K562 (cell line): ENCODE data around the gene AAMP. TPM values are rescaled to one million over a fixed set of nuclear protein-coding genes. Genes with fewer than 3 reads are reported as not detected.

ENCODE experiments used
- ATAC-seq: fragments of 200-7000 bp; cut with Tn5 transposase; 3 replicates; pipeline ENCODE4 v1.9.1; 2020; ENCODE audit warnings: moderate library complexity
- BruUV-seq: library from RNA; stranded (reverse); fragments of 400-500 nt; replicated peaks from 2 replicates; lab custom pipeline; 2021; lab: Mats Ljungman, UMichigan
- CTCF ChIA-PET: fragments of 300-600 bp; formaldehyde crosslinking; extraction: SDS; loops from one replicate; lab custom pipeline; 2021; ENCODE audit warnings: low intra/inter-chr PET ratio; lab: Yijun Ruan, JAX
- POLR2A ChIA-PET: fragments of 300-600, 350-650 bp; sonication (Branson Sonifier 250); formaldehyde crosslinking; extraction: SDS; loops from one replicate; lab custom pipeline; 2021; ENCODE audit warnings: antibody characterized with exemption, inconsistent platforms; lab: Yijun Ruan, JAX
- DNase-seq, 4 experiments: peaks; one replicate each; pipeline versions ENCODE4 v3.0.0 to v3.0.0-alpha.2; 2011 to 2018; ENCODE audit warnings: low spot score in 3 of 4, mixed read lengths in 3 of 4; ENCODE audit errors: extremely low read depth in 1 of 4
- FAIRE-seq: peaks from 2 replicates; lab custom pipeline; 2011; peaks lifted over from hg19 to GRCh38; lab: Jason Lieb, UNC
- H2AFZ ChIP-seq: 2 replicates; pipeline ENCODE4 v1.6.0; 2011; ENCODE audit warnings: low read depth, low read length, control low read depth, inconsistent platforms
- H3K27ac ChIP-seq: fragments of 200-600 bp; 3 replicates; pipeline ENCODE4 v1.8.0; 2011; ENCODE audit warnings: low read depth, mild to moderate bottlenecking, control low read depth, inconsistent platforms, low read length, moderate library complexity, mixed read lengths; ENCODE audit errors: extremely low read depth
- H3K27me3 ChIP-seq, 2 experiments: fragments of 300-600 bp in 1 of 2; 2 replicates in 1 of 2; 3 replicates in 1 of 2; pipeline versions ENCODE4 v1.6.0 to v1.8.0; 2011; ENCODE audit warnings: inconsistent platforms in 2 of 2, low read length in 2 of 2, mild to moderate bottlenecking in 1 of 2, mixed read lengths in 1 of 2, moderate library complexity in 1 of 2; ENCODE audit not compliant: control insufficient read depth in 2 of 2, insufficient read depth in 2 of 2
- H3K36me3 ChIP-seq: fragments of 300-600 bp; 3 replicates; pipeline ENCODE4 v1.8.0; 2011; ENCODE audit warnings: mild to moderate bottlenecking, low read length, inconsistent platforms; ENCODE audit not compliant: control insufficient read depth, insufficient read depth
- H3K4me1 ChIP-seq, 2 experiments: fragments of 200-600 bp in 1 of 2; replicated peaks in 1 of 2; 2 replicates in 1 of 2; 3 replicates in 1 of 2; pipeline versions ENCODE4 v1.5.1 to v1.8.0; 2011; ENCODE audit warnings: inconsistent platforms in 2 of 2, low read length in 2 of 2, mild to moderate bottlenecking in 1 of 2, mixed read lengths in 1 of 2, moderate library complexity in 1 of 2; ENCODE audit not compliant: control insufficient read depth in 2 of 2, insufficient read depth in 2 of 2
- H3K4me2 ChIP-seq: 2 replicates; pipeline ENCODE4 v1.6.1; 2011; ENCODE audit warnings: low read length, control low read depth, inconsistent platforms, mixed read lengths; ENCODE audit not compliant: insufficient read depth
- H3K4me3 ChIP-seq: fragments of 200-600 bp; sonication (generic), shearing (Covaris generic); 2 replicates; pipeline ENCODE4 v1.5.1; 2016; ENCODE audit warnings: control low read depth, inconsistent platforms
- H3K79me2 ChIP-seq: fragments of 200-600 bp; 3 replicates; pipeline ENCODE4 v1.8.0; 2011; ENCODE audit warnings: low read length, inconsistent platforms; ENCODE audit not compliant: control insufficient read depth, insufficient read depth
- H3K9ac ChIP-seq, 2 experiments: 2 replicates each; pipeline versions ENCODE4 v1.6.0 to v1.6.1; 2011; ENCODE audit warnings: low read depth in 2 of 2, low read length in 2 of 2, control low read depth in 1 of 2, inconsistent platforms in 1 of 2, mild to moderate bottlenecking in 1 of 2, mixed read lengths in 1 of 2; ENCODE audit not compliant: insufficient read depth in 1 of 2
- H3K9me1 ChIP-seq: one replicate; pipeline ENCODE4 v1.6.0; 2011; ENCODE audit warnings: inconsistent platforms, mild to moderate bottlenecking, low read length, moderate library complexity; ENCODE audit not compliant: control insufficient read depth, insufficient read depth
- H3K9me3 ChIP-seq: replicated peaks from 2 replicates; pipeline ENCODE4 v1.5.1; 2011; ENCODE audit warnings: low read depth, low read length, inconsistent platforms; ENCODE audit not compliant: control insufficient read depth, insufficient read depth
- H4K20me1 ChIP-seq: replicated peaks from 2 replicates; pipeline ENCODE4 v1.6.1; 2011; ENCODE audit warnings: low read length, inconsistent platforms, mixed read lengths; ENCODE audit not compliant: control insufficient read depth, insufficient read depth
- HEY1 ChIP-seq: fragments of 250-450 bp; sonication (Bioruptor Pico); IDR thresholded peaks from 2 replicates; pipeline ENCODE4 v1.5.0; 2020; ENCODE audit warnings: mild to moderate bottlenecking, moderate library complexity, borderline replicate concordance
- LCOR ChIP-seq: sonication (generic); formaldehyde crosslinking; IDR thresholded peaks from 2 replicates; pipeline ENCODE4 v1.8.0; 2022; ENCODE audit warnings: mild to moderate bottlenecking, missing genetic modification reagents
- MTA3 ChIP-seq: fragments of 450-650 bp; formaldehyde crosslinking; IDR thresholded peaks from 2 replicates; pipeline ENCODE4 v1.6.1; 2017; ENCODE audit warnings: mild to moderate bottlenecking, borderline replicate concordance
- SLC30A9 ChIP-seq: fragments of 250-450 bp; sonication (Bioruptor Pico); IDR thresholded peaks from 2 replicates; pipeline ENCODE4 v1.8.0; 2022; ENCODE audit warnings: mild to moderate bottlenecking, moderate library complexity
- SRF ChIP-seq, 2 experiments: fragments of 250-450, 450-650 bp in 1 of 2; sonication (Bioruptor Pico) in 1 of 2; sonication (generic) in 1 of 2; formaldehyde crosslinking; IDR thresholded peaks; 2 replicates each; pipeline versions ENCODE4 v1.5.0 to v1.5.1; 2020 to 2022; ENCODE audit warnings: mild to moderate bottlenecking in 1 of 2, missing genetic modification reagents in 1 of 2
- TAF15 ChIP-seq: fragments of 200-400 bp; formaldehyde crosslinking; IDR thresholded peaks from 2 replicates; pipeline ENCODE4 v1.6.1; 2017; ENCODE audit warnings: mild to moderate bottlenecking, low read depth, low read length, moderate library complexity
- TEAD2 ChIP-seq: fragments of 450-650 bp; IDR thresholded peaks from 2 replicates; pipeline ENCODE4 v1.6.1; 2016; ENCODE audit warnings: missing genetic modification characterization, control low read depth, missing compliant biosample characterization
- ZNF263 ChIP-seq: sonication (generic); formaldehyde crosslinking; IDR thresholded peaks from 2 replicates; pipeline ENCODE4 v1.8.0; 2022; ENCODE audit warnings: mild to moderate bottlenecking, missing genetic modification reagents, borderline replicate concordance
- ZNF316 ChIP-seq: fragments of 450-650 bp; IDR thresholded peaks from 2 replicates; pipeline ENCODE4 v1.6.1; 2016
- ZNF354B ChIP-seq: fragments of 250-450 bp; sonication (Bioruptor Pico); IDR thresholded peaks from 2 replicates; pipeline ENCODE4 v1.4.0; 2020
- WGBS: fragments of 100-300 bp; shearing (Covaris generic); methylation state at CpG from one replicate; pipeline ENCODE4 v1.1.6; 2016; ENCODE audit warnings: low coverage, mixed read lengths; ENCODE audit not compliant: insufficient coverage; ENCODE audit errors: missing lambda C conversion rate; 5-methylcytosine and 5-hydroxymethylcytosine counted together
- in situ Hi-C: fragments of 300-500 bp; cut with MboI; formaldehyde crosslinking; loops from 4 replicates; pipeline ENCODE4 v1.15.0; 2018; ENCODE audit warnings: inconsistent platforms, mixed read lengths
- intact Hi-C: fragments of 100-400 bp; cut with micrococcal nuclease; formaldehyde crosslinking; loops from 2 replicates; pipeline ENCODE4 v1.14.2; 2022
- polyA plus RNA-seq, 8 experiments: library from polyadenylated mRNA; depleted of rRNA in 4 of 8; stranded (reverse) in 5 of 8; unstranded in 3 of 8; fragments of >200 nt; fragmentation: Nextera tagmentation in 2 of 8; fragmentation: Illumina TruSeq in 1 of 8; extraction: Ambion mirVana in 2 of 8; extraction: Trizol in 1 of 8; gene quantifications; 2 replicates each; pipeline versions ENCODE4 v1.2.1 to v1.2.3, GENCODE V29; 2011 to 2014; ENCODE audit warnings: inconsistent platforms in 1 of 8, missing spikeins in 1 of 8
- total RNA-seq, 7 experiments: library from RNA; depleted of rRNA in 6 of 7; stranded (reverse); fragments of >200 nt in 6 of 7; fragmentation: Illumina TruSeq in 2 of 7; extraction: Trizol in 2 of 7; gene quantifications; 2 replicates each; pipeline versions ENCODE4 v1.2.1 to v1.2.3, GENCODE V29; 2011 to 2021; ENCODE audit warnings: low replicate concordance in 1 of 7
- TF ChIP-seq, protein P1 (sequence below), 2 experiments: fragments of 450-650 bp; formaldehyde crosslinking in 1 of 2; IDR thresholded peaks; 2 replicates each; pipeline versions ENCODE4 v1.4.0 to v1.6.1; 2014 to 2020; ENCODE audit warnings: mild to moderate bottlenecking in 2 of 2, borderline replicate concordance in 1 of 2, low read depth in 1 of 2
- TF ChIP-seq, protein P2 (sequence below): sonication (generic); formaldehyde crosslinking; IDR thresholded peaks from 2 replicates; pipeline ENCODE4 v1.8.0; 2023; ENCODE audit warnings: mild to moderate bottlenecking, missing genetic modification reagents
- TF ChIP-seq, protein P3 (sequence below): fragments of 250-450 bp; sonication (Bioruptor Pico); IDR thresholded peaks from 2 replicates; pipeline ENCODE4 v1.5.0; 2021

Gene AAMP
- total and polyA plus RNA-seq, 9 of the 15 experiments (the other 6 are each of a cell fraction or from before 2014, with no cell fraction given) = 5.7 to 197 (median 94.1) TPM

DNA sequence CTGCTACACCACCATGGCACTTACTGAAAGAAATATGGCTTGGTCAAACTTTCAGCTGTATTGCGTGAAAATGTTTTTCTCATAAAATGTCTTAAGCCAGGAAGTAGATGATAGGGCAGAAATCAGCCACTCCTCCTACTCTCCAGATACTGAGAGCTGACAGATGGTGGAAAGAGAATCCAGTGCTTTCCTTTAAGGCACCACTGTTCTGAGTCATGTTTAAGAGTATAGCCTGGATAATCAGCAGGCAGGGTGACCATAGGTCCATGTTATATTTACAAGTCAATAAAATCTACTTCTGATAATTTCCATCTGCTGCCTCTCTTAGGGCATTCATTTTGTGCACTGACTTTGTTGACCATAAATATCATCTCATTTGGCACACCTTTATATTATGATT, 31.1 kb downstream of the AAMP start:
- Histone ChIP-seq H3K27me3 (no peaks in the 10 kb centered on the region), H3K4me2 (no peak overlapping the region), H3K27ac (no peak overlapping the region), H3K79me2 (no peaks in the 10 kb centered on the region), H3K36me3 (peaks cover 82% of the 10 kb centered on the region), H2AFZ (no peak overlapping the region), H3K4me1 (no peaks in the 10 kb centered on the region), H3K9me3 (no peaks in the 10 kb centered on the region), H3K9me1 (no peaks in the 10 kb centered on the region), H3K9ac (no peak overlapping the region), H4K20me1 (no peaks in the 10 kb centered on the region), H3K4me3 (no peak overlapping the region)
- intact Hi-C loops (no loop called here), in situ Hi-C loops (no loop called here)
- FAIRE-seq (no peak), ATAC-seq (no peak), DNase-seq (no peak)
- WGBS = 83% methylated on average over 1 of the region's 1 CpG
- ChIA-PET POLR2A (interaction anchor here (0.8 to 1.1 kb wide), 2 partner anchors 8 to 71 kb away, joined by 3 read pairs; no protein-coding TSS in a partner anchor), CTCF (no interaction called here)
- no TSS peak for BruUV-seq
- TF ChIP-seq, protein P1, sequence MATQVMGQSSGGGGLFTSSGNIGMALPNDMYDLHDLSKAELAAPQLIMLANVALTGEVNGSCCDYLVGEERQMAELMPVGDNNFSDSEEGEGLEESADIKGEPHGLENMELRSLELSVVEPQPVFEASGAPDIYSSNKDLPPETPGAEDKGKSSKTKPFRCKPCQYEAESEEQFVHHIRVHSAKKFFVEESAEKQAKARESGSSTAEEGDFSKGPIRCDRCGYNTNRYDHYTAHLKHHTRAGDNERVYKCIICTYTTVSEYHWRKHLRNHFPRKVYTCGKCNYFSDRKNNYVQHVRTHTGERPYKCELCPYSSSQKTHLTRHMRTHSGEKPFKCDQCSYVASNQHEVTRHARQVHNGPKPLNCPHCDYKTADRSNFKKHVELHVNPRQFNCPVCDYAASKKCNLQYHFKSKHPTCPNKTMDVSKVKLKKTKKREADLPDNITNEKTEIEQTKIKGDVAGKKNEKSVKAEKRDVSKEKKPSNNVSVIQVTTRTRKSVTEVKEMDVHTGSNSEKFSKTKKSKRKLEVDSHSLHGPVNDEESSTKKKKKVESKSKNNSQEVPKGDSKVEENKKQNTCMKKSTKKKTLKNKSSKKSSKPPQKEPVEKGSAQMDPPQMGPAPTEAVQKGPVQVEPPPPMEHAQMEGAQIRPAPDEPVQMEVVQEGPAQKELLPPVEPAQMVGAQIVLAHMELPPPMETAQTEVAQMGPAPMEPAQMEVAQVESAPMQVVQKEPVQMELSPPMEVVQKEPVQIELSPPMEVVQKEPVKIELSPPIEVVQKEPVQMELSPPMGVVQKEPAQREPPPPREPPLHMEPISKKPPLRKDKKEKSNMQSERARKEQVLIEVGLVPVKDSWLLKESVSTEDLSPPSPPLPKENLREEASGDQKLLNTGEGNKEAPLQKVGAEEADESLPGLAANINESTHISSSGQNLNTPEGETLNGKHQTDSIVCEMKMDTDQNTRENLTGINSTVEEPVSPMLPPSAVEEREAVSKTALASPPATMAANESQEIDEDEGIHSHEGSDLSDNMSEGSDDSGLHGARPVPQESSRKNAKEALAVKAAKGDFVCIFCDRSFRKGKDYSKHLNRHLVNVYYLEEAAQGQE (IDR thresholded peaks at IDR 0.05; ENCODE audit: borderline replicate concordance) = no peak
- TF ChIP-seq, protein P1 (CRISPR knock-in tag; IDR thresholded peaks at IDR 0.05; ENCODE audit: low read depth) = no peak
- TF ChIP-seq SRF (CRISPR knock-in tag; IDR thresholded peaks at IDR 0.05) = no peak
- TF ChIP-seq ZNF316 = no peak
- TF ChIP-seq ZNF354B = no peak
- no peak for TF ChIP-seq TEAD2 (tag)
- TF ChIP-seq, protein P2, sequence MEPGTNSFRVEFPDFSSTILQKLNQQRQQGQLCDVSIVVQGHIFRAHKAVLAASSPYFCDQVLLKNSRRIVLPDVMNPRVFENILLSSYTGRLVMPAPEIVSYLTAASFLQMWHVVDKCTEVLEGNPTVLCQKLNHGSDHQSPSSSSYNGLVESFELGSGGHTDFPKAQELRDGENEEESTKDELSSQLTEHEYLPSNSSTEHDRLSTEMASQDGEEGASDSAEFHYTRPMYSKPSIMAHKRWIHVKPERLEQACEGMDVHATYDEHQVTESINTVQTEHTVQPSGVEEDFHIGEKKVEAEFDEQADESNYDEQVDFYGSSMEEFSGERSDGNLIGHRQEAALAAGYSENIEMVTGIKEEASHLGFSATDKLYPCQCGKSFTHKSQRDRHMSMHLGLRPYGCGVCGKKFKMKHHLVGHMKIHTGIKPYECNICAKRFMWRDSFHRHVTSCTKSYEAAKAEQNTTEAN = no peak
- TF ChIP-seq SLC30A9 (CRISPR knock-in tag) = no peak
- no peak for TF ChIP-seq TAF15
- TF ChIP-seq ZNF263 = no peak
- TF ChIP-seq LCOR (CRISPR knock-in tag) = no peak
- TF ChIP-seq HEY1 (CRISPR knock-in tag) = no peak
- no peak for TF ChIP-seq MTA3
- TF ChIP-seq, protein P3, sequence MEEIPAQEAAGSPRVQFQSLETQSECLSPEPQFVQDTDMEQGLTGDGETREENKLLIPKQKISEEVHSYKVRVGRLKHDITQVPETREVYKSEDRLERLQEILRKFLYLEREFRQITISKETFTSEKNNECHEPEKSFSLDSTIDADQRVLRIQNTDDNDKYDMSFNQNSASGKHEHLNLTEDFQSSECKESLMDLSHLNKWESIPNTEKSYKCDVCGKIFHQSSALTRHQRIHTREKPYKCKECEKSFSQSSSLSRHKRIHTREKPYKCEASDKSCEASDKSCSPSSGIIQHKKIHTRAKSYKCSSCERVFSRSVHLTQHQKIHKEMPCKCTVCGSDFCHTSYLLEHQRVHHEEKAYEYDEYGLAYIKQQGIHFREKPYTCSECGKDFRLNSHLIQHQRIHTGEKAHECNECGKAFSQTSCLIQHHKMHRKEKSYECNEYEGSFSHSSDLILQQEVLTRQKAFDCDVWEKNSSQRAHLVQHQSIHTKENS (CRISPR knock-in tag) = no peak
